NCI-H2227 (cell line): ENCODE data around the gene SNCAIP.
"Not testable (repeated sequence)": the region's sequence is repeated elsewhere in the genome, so short reads cannot be mapped to it uniquely, and the experiment has no call there.

Source experiments
- DNase-seq: peaks from one replicate; lab custom pipeline; 2025; ENCODE audit not compliant: unreplicated experiment; lab: John Stamatoyannopoulos, UW

SNCAIP gene

DNA sequence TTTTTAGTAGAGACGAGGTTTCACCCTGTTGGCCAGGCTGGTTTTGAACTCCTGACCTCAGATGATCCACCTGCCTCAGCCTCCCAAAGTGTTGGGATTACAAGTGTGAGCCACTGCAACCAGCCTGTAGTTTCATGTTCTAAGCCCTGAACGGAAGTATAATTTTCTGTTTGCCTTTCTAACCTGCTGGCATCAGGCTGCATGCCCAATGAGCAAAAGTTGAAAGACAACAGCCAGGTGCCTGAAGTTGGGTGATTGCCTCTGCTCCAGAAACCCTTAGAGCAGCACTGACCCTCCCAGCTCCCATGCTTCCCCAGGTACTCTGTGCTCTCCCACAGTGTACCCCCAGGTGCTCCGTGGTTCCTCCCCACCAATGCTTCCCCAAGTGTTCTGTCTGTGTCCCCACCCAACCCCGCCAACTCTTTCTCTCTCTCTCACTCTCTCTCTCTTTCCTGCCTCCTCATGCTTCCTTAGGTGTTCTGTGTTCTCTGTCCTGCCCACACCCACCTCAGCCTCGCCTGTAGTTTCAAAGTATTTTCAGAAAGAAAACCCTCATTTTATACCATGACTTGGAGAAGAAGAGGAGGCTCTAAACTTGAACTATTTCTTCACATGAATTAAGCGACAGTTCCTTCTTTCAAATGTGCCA, 145.3 kb downstream of the SNCAIP start:
- DNase-seq: no peak

DNA sequence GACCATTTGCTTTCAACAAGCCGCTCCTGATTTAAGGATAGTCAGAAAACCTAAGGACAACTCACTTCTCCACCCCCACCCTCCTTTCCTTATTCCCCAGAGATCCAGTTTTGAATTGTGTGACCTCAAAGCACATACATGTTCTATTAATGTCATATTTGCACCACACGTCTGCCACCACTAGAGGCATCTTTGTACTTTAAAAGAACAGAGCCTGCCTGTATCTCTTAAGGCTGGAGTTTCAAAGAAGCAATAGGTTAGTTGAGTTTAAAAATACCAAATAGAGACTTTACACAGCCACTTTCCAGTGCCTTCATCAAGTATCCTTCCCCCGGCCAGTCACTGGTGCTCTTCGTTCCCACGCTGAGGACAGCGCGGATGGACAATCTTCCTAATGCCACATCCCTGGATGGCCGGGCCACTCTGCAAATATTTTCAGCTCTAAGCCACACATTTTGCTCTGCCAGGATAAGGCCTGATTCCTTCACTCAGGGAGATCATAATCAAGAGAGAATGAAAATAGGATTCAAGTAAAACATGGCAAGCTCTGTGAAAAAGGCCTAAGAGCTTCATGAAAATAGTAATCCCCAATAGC, 146.3 kb downstream of the SNCAIP start:
- DNase-seq: peak; percentile 15

DNA sequence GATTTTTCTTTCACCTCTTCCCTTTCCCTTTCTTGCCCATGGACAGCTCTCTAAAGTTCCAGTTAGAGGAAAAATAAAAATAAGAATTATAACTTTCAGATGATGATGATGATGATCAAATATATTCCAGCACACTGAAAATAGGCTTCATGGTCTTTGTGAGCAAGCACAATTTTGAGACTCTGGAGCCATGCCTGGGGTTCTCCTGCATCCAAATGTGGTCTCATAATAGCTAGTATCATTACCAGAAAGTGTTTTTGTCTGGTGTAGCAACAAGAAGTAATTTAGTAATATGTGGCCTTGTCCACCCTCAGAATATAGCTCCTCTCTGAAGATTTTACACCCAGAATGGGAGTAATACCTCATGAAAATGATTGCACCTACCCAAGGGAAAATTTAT, 150.4 kb downstream of the SNCAIP start:
- no peak for DNase-seq

DNA sequence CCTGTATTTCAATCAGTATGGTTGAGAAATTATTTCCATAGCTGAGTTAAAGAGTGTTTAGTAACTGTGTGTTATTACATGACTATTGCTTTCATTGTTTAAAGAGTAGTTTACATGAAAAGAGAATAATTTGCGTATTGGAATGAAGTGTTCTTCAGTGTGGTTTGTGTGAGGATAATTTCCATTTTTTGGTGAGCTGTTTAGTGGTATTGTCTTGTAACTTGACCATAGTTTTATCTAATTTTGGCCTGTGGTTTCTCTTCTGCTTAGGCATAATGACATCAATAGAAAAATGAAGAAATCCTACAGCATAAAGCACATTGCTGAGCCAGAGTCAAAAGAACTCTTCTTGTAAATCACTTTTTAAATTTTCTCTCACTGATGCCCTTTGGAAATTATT, 151.2 kb downstream of the SNCAIP start:
- no peak for DNase-seq

DNA sequence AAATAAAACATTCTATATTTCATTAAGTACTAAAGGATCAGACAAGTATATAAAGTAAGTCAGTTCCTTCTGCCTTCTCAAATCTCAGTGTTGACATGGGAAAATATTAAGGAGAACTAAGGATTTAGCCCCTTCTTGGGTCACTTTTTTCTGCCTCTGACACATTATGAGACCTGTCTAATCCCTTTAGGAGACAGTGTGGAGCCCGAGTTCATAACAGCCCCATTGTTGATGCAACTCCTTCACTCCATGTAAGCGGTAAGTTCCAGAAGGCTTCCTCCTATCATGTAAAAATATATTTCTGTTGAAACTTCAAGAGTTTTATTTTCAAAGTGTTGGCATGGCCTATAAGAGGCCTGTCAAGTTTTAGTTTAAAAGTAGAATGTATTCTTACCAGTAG, 152.2 kb downstream of the SNCAIP start:
- DNase-seq: no peak

DNA sequence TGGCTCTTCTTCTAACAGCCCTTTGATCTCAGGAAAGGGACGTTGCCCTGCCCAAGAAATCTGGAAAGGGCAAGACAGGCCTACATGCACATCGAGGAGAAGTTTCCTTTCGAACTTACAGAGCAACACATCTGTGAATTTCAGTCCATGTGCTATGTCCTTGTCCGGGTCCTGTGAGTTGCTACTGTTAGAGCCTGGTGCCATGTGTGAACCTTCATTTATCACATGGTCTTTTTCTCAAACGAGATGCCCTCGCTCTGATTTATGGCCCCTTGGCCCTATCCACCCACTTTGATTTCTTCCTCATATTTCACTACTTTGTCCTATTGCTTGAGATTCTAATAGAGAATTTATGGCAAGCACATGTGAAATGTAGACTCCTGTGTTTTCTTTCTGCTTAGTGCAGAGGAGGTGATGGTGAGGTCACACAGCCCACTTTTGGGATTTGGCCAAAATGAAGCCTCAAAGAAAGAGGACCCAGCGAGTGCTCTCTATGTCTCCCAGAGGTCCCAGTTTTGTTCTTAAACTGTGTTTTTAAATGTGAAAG, 153.1 kb downstream of the SNCAIP start:
- DNase-seq: no peak

DNA sequence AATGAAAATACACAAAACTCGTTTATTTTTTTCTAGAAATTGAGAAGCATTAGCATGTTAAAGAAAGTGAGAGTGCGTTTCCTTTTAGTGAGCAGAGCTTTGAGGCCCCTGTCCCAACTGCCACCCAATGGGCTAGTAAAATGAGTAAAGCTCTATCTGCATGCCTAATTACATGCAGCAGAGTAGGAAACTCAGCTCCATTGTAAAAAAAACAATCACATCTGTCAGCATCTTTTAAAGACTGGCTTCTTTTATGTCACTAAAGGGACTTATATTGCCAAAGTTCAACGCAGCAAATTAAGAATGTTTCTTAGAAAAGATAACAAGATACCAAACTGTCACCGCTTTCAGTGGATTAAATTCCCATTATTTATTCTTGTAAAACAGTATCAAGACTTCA, 154.0 kb downstream of the SNCAIP start:
- no peak for DNase-seq

DNA sequence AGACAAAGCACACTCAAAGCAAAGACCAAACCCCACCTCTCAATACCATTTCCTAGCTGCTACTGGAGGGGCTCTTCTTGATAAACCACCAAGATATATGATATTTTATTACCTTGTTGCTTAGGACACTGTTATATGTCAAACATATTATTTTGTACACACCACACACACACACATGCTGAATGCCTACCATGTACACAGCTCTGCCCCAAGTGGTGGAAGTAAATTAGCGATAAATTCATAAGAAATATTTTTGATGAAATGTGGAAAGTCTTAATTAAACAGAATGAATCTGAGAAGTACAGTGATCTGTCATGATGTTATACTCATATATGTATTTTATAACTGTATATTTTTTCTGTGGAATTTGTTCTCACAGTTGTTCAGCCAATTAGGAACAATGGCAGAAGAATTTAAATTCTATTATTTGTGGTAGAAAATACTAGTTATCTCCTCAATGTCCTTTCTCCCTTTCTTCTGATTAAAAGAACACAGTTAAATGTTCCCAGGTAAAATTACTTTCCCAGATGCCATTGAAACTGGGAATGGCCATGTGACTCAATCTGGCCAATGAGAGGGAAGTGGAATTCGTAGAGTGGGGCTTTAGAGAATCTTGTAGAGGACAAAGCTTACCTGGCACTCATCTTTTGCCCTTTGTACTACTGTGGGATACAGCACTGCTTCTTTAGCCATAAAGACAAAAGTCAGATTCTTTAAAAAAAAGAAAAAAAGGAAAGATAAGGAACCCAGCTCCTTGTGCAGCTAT, 156.5 kb downstream of the SNCAIP start:
- no peak for DNase-seq

DNA sequence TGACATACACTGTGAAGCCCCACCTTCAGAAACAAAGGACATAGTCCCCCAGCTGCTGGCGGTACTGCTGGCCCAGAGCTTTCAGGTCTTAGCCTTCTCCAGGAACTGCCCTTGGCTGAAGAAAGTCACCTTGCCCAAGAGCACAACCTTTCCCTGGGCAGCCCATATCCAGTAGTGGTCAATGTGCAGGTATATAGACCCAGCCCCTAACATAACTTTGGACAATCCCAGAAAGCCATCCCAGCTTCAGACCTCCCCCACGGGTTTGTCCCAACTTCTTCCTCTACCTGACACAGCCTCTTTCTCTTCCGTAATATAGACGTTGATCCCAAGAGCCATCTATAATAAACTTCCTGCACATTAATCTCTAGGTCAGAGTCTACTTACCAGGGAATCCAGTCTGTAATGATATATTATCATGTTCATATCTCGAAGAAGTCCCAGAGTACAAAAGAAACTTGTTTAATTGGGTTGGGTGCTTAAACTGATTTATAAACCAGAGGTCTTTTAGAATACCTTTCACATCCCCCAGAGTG, 157.4 kb downstream of the SNCAIP start:
- DNase-seq: no peak

DNA sequence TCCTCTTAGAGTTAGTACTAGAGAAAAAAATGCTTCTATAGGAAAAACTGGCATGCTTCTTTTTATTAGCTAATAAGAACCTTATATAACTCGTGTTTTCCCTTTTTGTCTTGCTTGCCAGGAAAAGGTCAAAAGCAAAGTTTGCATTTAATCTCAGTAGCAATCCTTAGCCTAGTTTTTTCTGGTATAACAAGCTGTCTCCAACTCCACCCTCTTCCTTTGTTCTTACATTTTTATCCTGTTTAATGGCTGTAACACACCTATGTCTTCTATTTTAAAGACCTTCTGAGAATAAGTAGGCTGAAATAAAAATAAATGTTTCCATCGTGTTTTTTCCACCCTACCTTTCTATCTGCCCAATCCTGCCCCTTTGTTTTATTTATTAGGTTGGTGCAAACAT, 158.3 kb downstream of the SNCAIP start:
- DNase-seq: no peak

DNA sequence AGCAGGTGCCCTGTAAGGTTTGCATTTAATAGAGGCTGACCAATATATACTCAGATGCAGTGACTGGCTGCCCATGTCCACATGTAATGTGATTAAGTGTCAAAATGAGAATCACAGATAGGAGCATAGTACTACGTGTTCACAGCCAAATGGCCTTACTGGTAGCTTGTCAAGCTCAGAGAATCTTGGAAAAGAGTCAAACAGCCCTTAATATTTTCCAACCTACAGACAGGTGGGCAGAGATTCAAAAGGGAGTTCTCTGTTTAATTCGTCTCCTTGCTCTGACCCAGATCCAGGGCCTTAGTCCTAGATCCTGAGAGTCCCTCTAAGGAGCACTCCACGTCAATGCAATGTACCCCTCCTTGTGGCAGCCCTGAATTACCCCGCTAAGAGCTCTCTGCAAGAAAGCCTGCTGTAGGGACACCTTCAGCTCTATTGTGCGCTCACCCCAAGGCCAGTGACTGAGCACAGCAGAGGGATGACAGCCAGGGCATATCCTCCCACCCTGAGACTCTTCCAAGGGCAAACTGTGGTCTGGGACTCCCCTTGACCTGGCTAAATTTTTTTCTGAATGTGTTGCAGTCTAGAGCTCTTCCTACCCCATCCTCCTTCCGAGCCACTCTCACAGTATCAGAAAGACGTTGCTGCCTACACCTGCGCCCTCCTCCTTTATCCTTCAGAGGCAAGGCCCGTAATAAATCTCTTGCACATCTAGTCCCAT, 159.2 kb downstream of the SNCAIP start:
- no peak for DNase-seq

DNA sequence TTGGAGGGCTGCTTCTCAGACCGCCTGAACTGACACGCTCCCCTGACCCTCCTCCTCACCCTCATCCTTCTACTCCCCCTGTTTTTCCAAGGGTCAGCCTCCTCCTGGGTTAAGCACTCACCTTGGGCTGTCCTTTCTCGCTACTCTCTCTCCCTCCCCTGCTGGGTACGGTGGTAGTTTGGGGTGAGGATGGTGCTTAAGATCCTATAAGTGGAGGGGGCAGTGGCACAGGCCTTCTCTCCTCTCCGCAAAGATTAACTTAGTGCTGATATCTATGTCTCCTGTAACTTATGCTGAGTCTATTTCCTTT, 159.7 kb downstream of the SNCAIP start:
- no peak for DNase-seq

DNA sequence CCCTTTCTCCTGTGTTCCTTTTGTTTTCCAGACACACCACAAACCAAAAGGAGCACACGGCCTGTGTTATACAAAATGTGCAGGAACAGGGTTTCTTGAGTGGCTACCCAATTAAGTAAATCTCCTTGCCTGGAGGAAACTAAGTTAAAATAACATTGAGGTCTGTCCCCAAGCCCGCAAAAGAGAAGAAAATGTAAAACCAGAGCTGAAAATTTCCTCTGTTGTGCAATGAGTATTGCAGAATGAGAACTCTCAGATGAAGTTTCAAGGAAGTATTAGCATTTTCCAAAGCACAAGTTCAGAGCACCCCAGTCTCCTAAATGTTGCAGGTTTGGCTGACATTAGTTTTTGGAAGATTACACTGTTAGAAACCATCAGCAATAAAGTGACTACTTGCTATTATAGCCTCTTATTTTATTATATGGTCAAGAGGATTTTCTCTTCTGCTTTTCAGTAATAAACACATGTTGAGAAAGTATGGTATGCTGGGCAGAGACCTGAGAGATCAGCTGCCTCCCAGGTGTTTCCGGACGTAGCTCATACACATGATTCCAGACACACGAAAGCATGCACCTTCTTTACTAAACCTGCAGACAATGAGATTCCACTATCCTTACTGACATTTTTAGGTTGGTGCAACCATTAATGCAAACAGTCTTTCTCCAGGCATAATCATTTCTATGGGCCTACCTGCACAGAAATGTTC, 161.3 kb downstream of the SNCAIP start:
- DNase-seq: no peak

DNA sequence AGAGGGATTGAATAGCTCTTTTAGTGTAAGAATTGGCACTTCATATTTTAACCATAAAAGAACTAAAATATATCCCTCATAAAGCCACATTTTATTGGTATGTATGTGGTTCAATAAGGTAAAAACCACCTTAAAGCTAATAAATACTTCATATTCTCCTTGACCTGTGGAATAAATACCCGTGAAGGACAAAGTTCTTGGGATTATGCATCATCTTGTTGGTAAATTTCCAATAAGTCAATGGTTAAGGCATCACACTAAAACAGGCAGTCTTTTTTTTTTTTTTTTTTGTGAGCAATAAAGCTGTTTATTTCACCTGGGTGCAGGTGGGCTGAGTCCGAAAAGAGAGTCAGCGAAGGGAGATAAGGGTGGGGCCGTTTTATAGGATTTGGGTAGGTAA, 161.9 kb downstream of the SNCAIP start:
- no peak for DNase-seq

DNA sequence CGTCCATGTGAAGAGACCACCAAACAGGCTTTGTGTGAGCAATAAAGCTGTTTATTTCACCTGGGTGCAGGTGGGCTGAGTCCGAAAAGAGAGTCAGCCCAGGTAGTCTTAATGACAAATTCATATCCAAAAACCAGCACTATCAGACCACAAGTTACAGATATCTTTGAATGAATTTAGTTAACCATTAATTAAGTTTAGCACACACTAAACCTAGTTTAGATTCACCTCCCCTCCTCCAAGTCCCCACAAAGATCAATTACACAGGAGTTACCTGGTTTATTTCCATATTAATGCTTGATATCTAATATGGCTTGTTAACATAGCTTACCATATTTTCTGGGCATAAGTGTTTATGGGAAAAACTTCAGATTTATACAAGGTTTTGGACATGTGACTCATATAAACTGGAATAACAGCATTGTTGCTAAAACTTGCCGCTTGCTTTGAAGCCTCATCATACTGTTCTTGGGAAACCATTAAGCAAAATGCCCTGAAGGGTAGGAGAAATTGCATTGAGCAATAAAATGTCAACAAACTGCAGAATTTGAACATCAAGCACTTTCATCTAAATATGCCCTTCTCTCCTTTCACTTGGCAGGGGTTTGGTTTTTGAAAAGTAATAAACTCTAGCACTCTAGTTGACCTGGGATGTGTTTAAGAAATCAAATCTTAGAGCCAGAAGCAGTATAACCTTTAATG, 166.9 kb downstream of the SNCAIP start:
- no peak for DNase-seq

DNA sequence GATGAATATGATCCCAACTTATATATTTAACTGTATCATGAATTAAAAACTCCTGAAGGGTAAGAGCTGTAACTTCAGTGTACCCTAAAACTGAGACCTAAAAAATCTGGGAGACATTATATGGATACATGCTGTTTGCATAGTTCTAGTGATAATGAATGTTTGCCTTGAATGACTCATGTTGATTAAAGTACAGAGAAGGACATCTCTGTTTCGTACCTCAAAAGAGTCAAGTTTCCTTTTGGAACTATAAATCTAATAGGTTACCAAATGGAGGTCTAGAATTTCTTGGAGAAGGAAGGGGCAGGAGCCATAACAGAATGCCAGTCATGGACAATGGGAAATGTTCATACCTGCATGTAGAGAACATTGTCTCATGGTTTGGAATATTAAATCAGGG, 168.1 kb downstream of the SNCAIP start:
- no peak for DNase-seq

DNA sequence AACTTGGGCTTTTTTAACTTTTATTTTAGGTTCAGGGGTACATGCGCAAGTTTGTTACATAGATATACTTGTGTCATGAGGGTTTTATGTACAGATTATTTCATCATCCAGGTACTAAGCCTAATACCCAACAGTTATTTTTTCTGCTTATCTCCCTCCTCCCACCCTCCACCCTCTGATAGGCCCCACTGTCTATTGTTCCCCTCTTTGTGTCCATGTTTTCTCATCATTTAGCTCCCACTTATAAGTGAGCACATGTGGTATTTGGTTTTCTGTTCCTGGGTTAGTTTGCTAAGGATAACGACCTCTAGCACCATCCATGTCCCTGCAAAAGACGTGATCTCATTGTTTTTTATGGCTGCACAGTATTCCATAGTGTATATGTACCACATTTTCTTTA, 172.1 kb downstream of the SNCAIP start:
- no peak for DNase-seq

DNA sequence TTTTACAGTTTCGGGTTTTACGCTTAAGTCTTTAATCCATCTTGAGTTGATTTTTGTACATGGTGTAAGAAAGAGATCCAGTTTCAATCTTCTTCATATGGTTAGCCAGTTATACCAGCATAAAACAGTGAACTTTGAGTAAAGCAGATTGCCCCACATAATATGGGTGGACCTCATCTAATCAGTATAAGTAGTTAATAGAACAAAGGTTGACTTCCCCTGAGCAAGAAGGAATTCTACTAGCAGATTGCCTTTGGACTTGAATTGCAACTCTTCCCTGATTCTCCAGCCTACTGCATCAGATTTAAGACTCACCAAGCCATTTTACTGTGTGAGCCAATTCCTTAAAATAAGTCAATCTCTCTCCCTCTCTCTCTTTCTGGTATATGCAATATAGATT, 173.2 kb downstream of the SNCAIP start:
- no peak for DNase-seq

DNA sequence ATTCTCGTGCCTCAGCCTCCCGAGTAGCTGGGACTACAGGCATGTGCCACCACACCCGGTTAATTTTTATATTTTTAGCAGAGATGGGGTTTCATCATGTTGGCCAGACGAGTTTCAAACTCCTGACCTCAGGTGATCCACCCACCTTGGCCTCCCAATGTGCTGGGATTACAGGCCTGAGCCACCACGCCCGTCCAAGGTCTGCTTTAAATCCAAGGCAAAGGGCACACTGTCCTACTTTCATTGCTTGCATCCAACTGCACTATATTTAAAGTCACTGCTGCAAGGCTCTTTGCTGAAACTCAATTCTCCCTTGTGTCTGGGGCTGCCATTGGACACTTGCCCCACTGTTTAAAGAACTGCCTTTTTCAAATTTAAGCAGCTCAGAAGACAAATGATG, 174.6 kb downstream of the SNCAIP start:
- not testable (repeated sequence) for DNase-seq

DNA sequence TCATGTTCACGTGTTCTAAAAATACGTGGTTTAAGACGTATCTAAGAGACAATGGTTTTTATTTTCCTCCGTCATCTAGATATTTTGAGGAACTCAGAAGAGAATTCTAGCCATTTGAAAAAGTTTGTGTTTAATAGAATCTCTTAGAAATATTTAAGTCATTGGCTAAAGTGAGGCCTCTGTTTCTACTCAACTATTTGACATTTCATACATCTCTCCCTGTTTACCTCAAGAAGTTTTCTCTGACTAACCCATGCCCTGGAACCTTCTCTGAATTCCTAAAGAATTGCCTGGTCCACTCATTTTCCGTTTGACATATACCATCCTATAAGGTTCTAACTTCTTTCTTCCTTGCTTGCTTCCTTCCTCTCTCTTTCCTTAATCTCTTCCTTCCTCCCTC, 178.7 kb downstream of the SNCAIP start:
- no peak for DNase-seq
